ENCODE results near the gene ARHGAP22.

ARHGAP22 gene

DNA sequence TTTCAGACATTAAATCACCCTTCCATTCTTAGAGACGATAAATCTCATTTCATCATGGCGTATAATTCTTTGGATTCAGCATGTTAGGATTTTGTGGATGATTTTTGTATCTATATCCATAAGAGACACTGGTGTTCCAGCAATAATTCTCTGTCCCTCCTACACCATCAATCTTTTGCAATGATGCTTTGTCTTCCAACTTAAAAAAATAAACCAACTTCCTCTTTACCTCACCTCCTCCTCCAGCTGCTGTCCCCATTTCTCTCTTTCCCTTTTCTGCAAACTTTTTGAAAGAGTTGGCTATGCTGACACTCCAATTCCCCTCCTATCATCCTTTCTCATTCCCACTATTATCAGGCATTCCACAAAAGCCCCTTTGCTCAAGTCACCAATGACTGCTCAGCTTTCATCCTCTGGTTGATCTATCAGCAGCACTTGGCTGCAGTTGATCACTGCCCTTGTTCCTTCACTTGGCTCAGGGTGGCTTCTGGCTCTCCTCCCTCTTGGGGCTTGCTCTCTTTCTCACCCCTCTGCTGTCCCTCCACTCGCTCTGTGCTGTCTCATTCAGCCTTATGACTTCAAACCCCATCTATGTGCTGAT lies 130.0 kb downstream of the ARHGAP22 start:
- DNase-seq: no peak

- DNase-seq: no peak
Measured at GRCh38 chr10:48473704-48474103, 131.2 kb downstream of the ARHGAP22 start.

GRCh38 chr10:48472501-48473069 lies 132.3 kb downstream of the ARHGAP22 start:
- DNase-seq: no peak

DNA sequence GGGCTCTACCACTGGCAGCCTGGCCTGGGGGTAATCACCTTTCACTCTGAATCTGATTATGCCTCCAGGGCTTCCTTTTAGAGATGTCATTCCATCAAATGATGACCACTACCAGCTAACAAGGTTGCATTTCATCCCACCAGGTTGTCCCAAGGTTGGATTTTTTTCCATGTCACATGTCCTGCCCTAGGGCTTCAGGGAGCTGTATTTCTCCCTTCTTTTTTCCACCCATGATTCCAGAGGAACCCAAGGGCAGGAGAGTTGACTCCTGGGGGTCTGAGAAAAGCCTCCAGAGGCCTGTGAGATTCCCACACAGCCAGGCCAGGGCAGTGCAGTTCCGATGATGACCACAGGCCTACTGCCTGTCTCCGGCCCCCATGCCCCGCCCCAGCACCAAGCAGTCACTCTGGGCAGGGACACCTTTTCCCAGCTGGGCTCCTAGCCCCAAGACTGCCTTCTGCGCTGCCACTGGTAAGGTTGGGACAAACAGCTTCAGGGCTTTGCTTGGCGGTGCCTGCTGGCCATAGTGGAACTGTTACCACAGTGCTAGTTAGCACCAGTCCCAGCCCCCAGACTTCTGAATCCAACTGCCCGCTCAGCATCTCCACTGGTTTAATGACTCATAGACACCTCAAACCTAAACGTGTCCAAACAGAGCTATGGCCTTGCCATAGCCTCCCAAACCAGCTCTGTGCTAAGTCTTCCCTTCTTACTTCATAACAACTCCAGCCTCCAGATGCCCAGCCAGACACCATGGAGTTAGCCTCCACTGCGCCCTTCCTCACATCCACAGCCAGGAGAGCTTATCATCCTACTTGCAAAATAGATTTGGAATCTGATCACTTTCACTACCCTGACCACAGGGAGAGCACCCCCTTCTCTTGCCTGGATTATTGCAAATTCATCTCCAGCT lies 133.7 kb downstream of the ARHGAP22 start:
- no peak for DNase-seq

- DNase-seq: no peak
Measured at GRCh38 chr10:48470115-48470892, 134.6 kb downstream of the ARHGAP22 start.

GRCh38 chr10:48469516-48470020 lies 135.3 kb downstream of the ARHGAP22 start:
- DNase-seq: no peak

DNA sequence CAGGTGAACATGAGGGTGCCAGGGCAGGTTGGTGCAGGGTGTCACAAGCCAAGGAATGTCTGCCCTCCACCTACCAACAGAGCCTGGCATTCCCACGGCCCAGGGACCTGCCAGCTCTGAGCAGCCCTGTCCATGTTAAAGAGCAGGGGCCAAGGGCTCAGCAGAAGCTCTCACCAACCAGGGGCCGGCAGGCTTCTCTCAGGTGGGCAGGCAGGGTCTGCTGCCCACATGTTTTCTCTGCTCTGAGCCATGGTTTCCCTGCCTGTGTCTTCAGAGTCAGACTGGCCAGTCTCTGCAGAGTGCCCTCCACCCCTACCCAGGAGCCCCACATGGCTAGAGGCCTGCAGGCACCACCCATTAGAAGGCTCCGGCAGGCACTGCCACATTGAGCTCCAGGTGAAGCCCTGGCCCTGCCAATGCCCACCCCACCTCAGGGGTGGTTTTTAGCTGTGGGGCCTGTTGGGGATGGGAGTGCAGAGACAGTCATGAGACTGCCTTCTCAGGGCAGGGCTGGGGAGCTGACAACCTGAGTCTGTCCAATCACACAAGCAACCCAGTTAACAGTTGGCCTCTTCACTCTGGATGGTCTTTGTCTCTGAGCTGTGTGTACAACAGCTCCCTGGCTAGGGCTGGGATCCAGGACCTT lies 135.9 kb downstream of the ARHGAP22 start:
- no peak for DNase-seq

- DNase-seq: no peak
Measured at GRCh38 chr10:48468130-48468790, 136.6 kb downstream of the ARHGAP22 start.

GRCh38 chr10:48467669-48468068 lies 137.2 kb downstream of the ARHGAP22 start:
- DNase-seq: no peak

- no peak for DNase-seq
Measured at GRCh38 chr10:48466611-48467240, 138.1 kb downstream of the ARHGAP22 start.

DNA sequence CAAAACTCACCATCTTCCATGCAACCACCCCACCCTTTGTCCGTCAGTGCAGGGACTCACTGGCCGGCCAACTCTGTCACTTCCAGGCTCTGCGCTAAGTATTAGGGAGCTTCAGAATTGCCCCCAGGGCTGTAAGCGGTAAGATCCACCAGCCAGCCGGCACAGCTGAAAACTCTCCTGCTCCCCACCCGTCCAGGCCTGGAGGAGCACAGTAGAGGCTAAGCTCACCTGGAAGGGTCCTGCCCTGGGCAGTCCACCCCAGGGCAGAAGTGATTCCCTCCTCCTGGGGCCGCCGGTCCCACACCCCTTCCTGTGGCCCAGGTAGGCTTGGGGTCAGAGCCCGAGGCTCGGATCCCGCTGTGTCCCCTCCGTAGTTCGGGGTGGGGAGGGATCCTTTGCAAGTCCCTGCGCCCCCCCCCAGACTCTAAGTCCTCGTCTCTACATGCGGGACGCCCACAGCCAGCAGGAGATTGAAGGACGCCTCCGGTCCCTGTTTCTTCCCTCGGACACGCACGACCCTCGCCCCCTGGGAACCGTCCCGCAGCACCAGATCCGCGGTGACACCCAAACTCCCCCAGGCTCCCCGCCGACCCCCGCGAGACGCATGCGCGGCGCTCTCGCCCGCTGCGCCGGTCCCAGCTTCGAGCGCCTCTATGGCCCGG lies 138.9 kb downstream of the ARHGAP22 start:
- no peak for DNase-seq

- no peak for DNase-seq
Measured at GRCh38 chr10:48464871-48465736, 139.8 kb downstream of the ARHGAP22 start.

DNA sequence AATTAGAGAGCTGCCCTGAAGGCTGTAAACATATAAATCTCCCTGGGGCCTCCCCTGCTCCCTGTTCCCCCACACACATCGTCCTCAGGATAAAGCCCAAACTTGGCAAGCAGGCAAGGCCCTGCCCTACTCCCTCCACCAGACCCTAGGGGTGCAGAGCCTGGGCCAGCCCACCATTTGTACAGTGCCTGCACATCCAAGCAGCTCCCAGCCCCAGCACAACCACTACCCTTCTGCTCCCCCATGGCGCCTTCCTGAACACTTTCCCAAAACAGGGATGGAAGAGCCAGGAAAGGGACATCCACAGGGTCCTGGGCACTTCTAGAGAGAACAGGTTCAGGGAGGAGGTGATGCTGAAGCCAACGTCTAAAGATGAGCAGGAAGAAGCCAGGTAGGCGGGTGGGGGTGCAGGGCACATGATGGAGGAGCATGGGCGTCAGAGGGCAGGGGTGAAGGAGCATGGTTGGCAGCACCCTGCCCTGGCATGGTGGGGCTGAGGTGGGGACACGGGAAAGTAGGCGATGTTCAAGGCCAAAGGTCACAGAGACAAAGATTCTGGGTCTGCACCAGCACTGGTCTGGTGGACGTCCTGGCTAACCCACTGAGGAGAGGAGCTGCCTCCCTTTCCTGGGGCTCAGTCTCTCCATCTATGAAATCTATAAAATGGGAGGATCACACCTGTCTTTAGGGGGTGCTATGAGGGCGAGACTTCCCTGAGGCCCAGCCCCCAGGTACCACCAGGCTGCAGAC lies 140.6 kb downstream of the ARHGAP22 start:
- DNase-seq: no peak

DNA sequence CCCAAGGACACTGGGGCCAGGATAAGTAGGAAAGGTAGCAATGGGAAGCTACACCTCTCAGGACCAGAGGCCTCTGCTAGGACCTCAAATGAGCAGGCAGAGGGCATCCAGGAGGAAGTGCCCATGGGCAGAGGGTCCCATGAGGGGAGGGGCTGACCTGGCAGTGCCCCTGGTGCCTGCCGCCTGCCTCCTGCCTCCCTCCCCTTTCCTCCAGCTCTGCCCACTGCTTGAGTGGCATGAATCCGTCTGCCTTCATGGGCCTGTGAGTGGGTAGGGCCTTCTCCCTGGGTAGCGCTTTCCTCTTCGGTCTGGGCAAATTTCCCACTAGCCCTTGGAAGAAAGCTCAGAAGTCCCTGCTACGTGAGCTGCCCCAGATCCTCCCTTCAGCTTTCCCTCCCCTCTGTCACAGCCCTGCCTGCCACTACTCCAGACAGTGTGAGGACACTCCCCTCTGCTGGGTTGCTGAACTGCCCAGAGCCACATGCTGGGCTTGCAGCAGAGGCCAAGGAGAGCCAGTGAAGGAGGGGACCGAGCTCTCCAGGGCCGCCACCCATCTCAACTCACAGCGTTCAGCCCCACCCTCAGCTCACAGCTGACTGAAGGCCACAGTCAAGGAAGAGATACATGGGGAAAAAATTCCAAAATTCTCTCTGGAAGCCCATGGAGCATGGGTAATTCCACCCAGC lies 141.4 kb downstream of the ARHGAP22 start:
- no peak for DNase-seq

DNA sequence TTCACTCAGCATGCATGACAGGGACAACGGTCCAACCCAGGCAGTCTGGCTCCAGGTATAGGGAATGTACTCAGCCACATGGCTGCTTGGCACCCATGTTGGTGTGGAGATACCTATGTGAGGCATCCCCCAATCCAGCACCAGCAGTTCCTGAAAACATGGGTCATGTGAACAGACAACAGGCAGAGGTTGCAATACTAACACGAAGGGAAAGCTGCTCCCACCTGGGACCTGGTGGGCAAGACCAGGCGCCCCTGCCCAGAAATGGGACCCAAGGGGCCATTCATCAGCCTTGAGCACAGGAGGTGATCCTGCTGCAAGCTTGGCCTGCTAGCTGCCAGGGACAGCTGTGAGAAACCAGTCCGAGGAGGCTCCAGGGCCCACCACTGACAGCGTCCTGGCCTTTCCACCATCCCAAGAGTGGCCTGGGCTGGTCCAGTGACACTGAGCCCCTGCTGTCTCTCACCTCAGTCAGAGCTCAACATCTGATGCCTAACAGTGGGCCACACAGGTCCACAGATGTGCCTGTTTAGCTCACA lies 142.3 kb downstream of the ARHGAP22 start:
- DNase-seq: no peak

DNA sequence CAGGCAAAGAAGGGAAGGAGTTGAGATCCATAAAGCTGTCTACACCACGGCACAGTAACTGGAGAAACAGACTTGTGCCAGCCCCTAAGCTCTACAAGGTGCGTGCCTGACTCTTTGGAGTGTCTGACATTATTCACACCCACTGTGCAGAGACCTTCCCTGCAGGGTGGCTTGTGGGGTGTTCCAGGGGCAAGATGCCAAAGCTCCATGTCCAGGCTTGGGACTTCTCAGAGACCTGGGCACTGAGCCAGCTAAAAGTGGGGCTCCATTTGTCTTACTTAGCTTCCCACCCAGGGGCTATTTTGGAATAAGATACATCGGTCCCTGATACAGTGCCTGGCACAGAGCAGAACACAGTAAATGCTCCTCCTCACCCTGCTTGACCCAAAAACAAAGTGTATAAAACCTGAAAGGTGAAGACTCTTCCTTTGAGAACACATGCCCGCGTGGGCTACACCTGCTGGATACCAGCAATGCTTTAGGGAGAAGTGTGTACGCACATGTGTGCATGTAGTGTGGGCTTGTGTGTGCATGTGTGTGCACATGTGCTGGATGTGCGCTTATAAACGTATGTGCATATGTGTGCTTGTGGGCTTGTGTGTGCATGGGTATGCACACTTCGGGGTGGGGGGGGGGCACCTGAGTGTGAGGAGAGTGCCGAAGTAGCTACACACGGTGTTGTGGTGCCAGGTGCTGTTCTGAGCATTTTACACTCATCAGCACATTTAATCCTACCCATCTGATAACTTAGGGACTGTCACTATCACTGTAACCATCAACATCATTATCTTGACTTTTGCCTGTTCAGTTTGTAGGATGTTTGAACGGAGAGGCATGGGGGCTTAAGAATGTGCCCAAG lies 143.0 kb downstream of the ARHGAP22 start:
- no peak for DNase-seq

DNA sequence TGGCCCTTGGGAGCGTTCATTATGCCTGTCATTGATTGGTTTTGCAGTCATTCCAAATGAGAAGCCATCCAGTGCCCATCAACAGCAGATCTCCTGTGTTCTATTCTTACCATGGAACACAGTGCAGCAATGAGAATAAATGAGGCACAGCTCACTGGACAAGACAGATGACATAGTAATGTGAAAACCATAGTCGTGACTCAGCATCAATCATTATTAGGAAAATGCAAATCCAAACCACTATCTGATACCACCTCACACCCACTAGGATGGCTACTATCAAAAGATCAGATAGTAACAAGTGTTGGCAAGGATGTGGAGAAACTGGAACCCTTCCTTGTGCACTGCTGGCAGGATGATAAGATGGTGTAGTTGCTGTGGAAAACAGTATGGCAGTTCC lies 144.7 kb downstream of the ARHGAP22 start:
- DNase-seq: no peak

Data from NCI-H2171 treated with DMSO at 0.1 percent for 48 hours (cell line).